B cell (primary cell): ENCODE data around the gene KRTAP10-5. TPM values are rescaled to one million over a fixed set of nuclear protein-coding genes. Genes with fewer than 3 reads are reported as not detected.

Source experiments
- ATAC-seq: fragments of 200-7000 bp; cut with Tn5 transposase; one replicate; pipeline ENCODE4 v1.10.0; 2021; ENCODE audit warnings: low read depth, mild to moderate bottlenecking, moderate number of reproducible peaks, moderate library complexity
- CTCF ChIA-PET: fragments of 350-600 bp; sonication (Branson Sonifier 250); formaldehyde crosslinking; loops from one replicate; lab custom pipeline; 2021; ENCODE audit warnings: antibody characterized with exemption, inconsistent platforms; lab: Charles Lee
- POLR2A ChIA-PET: fragments of 350-600 bp; sonication (Branson Sonifier 250); formaldehyde crosslinking; loops from one replicate; lab custom pipeline; 2021; ENCODE audit warnings: antibody characterized with exemption; lab: Charles Lee
- DNase-seq: peaks from one replicate; pipeline ENCODE4 v3.0.0; 2013
- H2AFZ ChIP-seq: 2 replicates; pipeline ENCODE4 v1.6.1; 2012; ENCODE audit warnings: mild to moderate bottlenecking, low read depth, low read length; ENCODE audit not compliant: insufficient read depth, poor library complexity, severe bottlenecking
- H3K27ac ChIP-seq, 2 donors: 1 replicate in 1 of 2; 2 replicates in 1 of 2; pipeline ENCODE4 v1.5.1; 2012 to 2013; ENCODE audit warnings: low read length in 2 of 2, mild to moderate bottlenecking in 2 of 2, moderate library complexity in 1 of 2
- H3K27me3 ChIP-seq, 4 experiments: fragments of 200-600 bp in 1 of 4; sonication (generic) in 1 of 4; replicated peaks in 1 of 4; 1 replicate in 2 of 4; 2 replicates in 2 of 4; pipeline versions ENCODE4 v1.6.1 to v1.7.0; 2013 to 2016; ENCODE audit warnings: low read length in 3 of 4, mild to moderate bottlenecking in 2 of 4, mixed read lengths in 1 of 4, moderate library complexity in 1 of 4; ENCODE audit not compliant: insufficient read depth in 4 of 4, control insufficient read depth in 3 of 4; ENCODE audit errors: control extremely low read depth in 1 of 4
- H3K36me3 ChIP-seq, 2 experiments: replicated peaks in 1 of 2; 1 replicate in 1 of 2; 2 replicates in 1 of 2; pipeline versions ENCODE4 v1.6.1 to v1.7.1; 2013; ENCODE audit warnings: low read length in 1 of 2; ENCODE audit not compliant: insufficient read depth in 2 of 2, control insufficient read depth in 1 of 2; ENCODE audit errors: control extremely low read depth in 1 of 2, extremely low read depth in 1 of 2
- H3K4me1 ChIP-seq, 2 donors: fragments of 200-600 bp in 1 of 2; sonication (generic) in 1 of 2; 1 replicate in 1 of 2; 2 replicates in 1 of 2; pipeline versions ENCODE4 v1.5.1 to v1.6.1; 2013 to 2017; ENCODE audit warnings: low read length in 2 of 2; ENCODE audit not compliant: control insufficient read depth in 2 of 2, insufficient read depth in 2 of 2
- H3K4me2 ChIP-seq: replicated peaks from 2 replicates; pipeline ENCODE3; 2012; ENCODE audit warnings: mild to moderate bottlenecking, low read depth, low read length; ENCODE audit not compliant: poor library complexity, severe bottlenecking
- H3K4me3 ChIP-seq, 5 experiments: fragments of 200-600 bp in 1 of 5; sonication (generic) in 1 of 5; 1 replicate in 3 of 5; 2 replicates in 2 of 5; pipeline versions ENCODE4 v1.5.1 to v1.7.0; 2011 to 2016; ENCODE audit warnings: low read length in 4 of 5, mild to moderate bottlenecking in 4 of 5, low read depth in 2 of 5, control low read depth in 1 of 5, moderate library complexity in 1 of 5; ENCODE audit not compliant: insufficient read depth in 1 of 5; ENCODE audit errors: control extremely low read depth in 1 of 5, extremely low read depth in 1 of 5
- H3K79me2 ChIP-seq: fragments of 200-600 bp; sonication (generic); one replicate; pipeline ENCODE4 v1.6.0; 2016; ENCODE audit warnings: low read length; ENCODE audit not compliant: control insufficient read depth, insufficient read depth
- H3K9ac ChIP-seq: fragments of 200-600 bp; sonication (generic); 2 replicates; pipeline ENCODE4 v1.6.1; 2017; ENCODE audit warnings: mild to moderate bottlenecking, low read length, moderate library complexity
- H3K9me3 ChIP-seq, 3 donors: one replicate each; pipeline versions ENCODE4 v1.6.1 to v1.7.1; 2013; ENCODE audit warnings: low read length in 2 of 3; ENCODE audit not compliant: control insufficient read depth in 2 of 3, insufficient read depth in 1 of 3; ENCODE audit errors: control extremely low read depth in 1 of 3
- H4K20me1 ChIP-seq: 2 replicates; pipeline ENCODE4 v1.6.0; 2012; ENCODE audit warnings: mild to moderate bottlenecking, low read length; ENCODE audit not compliant: insufficient read depth, control insufficient read depth, poor library complexity, severe bottlenecking
- H3K27ac Mint-ChIP-seq: one replicate; pipeline ENCODE4 v1.8.0; 2021; ENCODE audit warnings: mixed read lengths
- H3K27me3 Mint-ChIP-seq: one replicate; pipeline ENCODE4 v1.8.0; 2021; ENCODE audit warnings: mixed read lengths
- H3K4me1 Mint-ChIP-seq: one replicate; pipeline ENCODE4 v1.8.0; 2021; ENCODE audit warnings: mixed read lengths
- H3K4me3 Mint-ChIP-seq: one replicate; pipeline ENCODE4 v1.8.0; 2021; ENCODE audit warnings: mixed read lengths
- H3K9me3 Mint-ChIP-seq: one replicate; pipeline ENCODE4 v1.8.0; 2022; ENCODE audit warnings: mixed read lengths; ENCODE audit not compliant: insufficient read depth
- EZH2 ChIP-seq: IDR thresholded peaks from 2 replicates; pipeline ENCODE4 v1.6.1; 2012; ENCODE audit warnings: borderline replicate concordance, low read depth, mild to moderate bottlenecking, moderate library complexity, low read length; ENCODE audit not compliant: insufficient read depth, poor library complexity, severe bottlenecking
- WGBS: methylation state at CpG from one replicate; pipeline ENCODE4 v1.1.5; 2013; ENCODE audit warnings: missing lambda C conversion rate; ENCODE audit not compliant: insufficient coverage; 5-methylcytosine and 5-hydroxymethylcytosine counted together
- intact Hi-C: fragments of 100-400 bp; cut with micrococcal nuclease; formaldehyde crosslinking; loops from one replicate; pipeline ENCODE4 v1.10.0; 2022
- polyA plus RNA-seq: library from polyadenylated mRNA; depleted of rRNA; stranded (reverse); fragments of >200 nt; gene quantifications from 2 replicates; pipeline ENCODE4 v1.2.3, GENCODE V29; 2012
- total RNA-seq, 2 donors: library from RNA; stranded (reverse); fragments of 120-200 nt in 1 of 2; gene quantifications; 1 replicate in 1 of 2; 2 replicates in 1 of 2; pipeline versions ENCODE4 v1.2.3 to v1.2.4, GENCODE V29; 2013 to 2022
- TF ChIP-seq, protein P1 (sequence below): fragments of 200-600 bp; IDR thresholded peaks from one replicate; pipeline ENCODE4 v1.8.0; 2022; ENCODE audit warnings: antibody characterized with exemption, mild to moderate bottlenecking

The KRTAP10-5 gene
- total and polyA plus RNA-seq, 2 donors (not counting 1 experiment from before 2014, with no cell fraction given), result not detected

- POLR2A ChIA-PET, result no interaction called here
- H3K4me2 ChIP-seq, result no peak overlapping the region
- no peak overlapping the region for H3K27ac Mint-ChIP-seq
- no peaks in the 10 kb centered on the region for H3K36me3 ChIP-seq
- TF ChIP-seq, protein P1, sequence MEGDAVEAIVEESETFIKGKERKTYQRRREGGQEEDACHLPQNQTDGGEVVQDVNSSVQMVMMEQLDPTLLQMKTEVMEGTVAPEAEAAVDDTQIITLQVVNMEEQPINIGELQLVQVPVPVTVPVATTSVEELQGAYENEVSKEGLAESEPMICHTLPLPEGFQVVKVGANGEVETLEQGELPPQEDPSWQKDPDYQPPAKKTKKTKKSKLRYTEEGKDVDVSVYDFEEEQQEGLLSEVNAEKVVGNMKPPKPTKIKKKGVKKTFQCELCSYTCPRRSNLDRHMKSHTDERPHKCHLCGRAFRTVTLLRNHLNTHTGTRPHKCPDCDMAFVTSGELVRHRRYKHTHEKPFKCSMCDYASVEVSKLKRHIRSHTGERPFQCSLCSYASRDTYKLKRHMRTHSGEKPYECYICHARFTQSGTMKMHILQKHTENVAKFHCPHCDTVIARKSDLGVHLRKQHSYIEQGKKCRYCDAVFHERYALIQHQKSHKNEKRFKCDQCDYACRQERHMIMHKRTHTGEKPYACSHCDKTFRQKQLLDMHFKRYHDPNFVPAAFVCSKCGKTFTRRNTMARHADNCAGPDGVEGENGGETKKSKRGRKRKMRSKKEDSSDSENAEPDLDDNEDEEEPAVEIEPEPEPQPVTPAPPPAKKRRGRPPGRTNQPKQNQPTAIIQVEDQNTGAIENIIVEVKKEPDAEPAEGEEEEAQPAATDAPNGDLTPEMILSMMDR, result no peak
- TF ChIP-seq EZH2, result no peak
- no peak overlapping the region for H3K9ac ChIP-seq
- WGBS, result 86% methylated on average over 17 of the region's 17 CpGs
- peaks cover 0 to 3% (median 1%) of the 10 kb centered on the region in 4 experiments for H3K27me3 ChIP-seq
- H3K4me3 Mint-ChIP-seq, result no peak overlapping the region
- H3K4me1 ChIP-seq, result peaks cover 11 to 13% of the 10 kb centered on the region in 2 donors
- no peaks in the 10 kb centered on the region for H3K79me2 ChIP-seq
- H3K27ac ChIP-seq, result no peak overlapping the region
- H3K27me3 Mint-ChIP-seq, result peaks cover 4% of the 10 kb centered on the region
- DNase-seq, result no peak
- peaks cover 14% of the 10 kb centered on the region for H3K4me1 Mint-ChIP-seq
- no peak for ATAC-seq
- no peaks in the 10 kb centered on the region for H4K20me1 ChIP-seq
- CTCF ChIA-PET, result no interaction called here
- H3K9me3 ChIP-seq, result peaks cover 0 to 36% (median 9%) of the 10 kb centered on the region in 3 donors
- H3K4me3 ChIP-seq, result no peak overlapping the region
- intact Hi-C loops, result no loop called here
- peaks cover 18% of the 10 kb centered on the region for H3K9me3 Mint-ChIP-seq
- no peak overlapping the region for H2AFZ ChIP-seq
Measured at GRCh38 chr21:44615911-44616590, 35.6 kb upstream of the KRTAP10-5 start.

DNA sequence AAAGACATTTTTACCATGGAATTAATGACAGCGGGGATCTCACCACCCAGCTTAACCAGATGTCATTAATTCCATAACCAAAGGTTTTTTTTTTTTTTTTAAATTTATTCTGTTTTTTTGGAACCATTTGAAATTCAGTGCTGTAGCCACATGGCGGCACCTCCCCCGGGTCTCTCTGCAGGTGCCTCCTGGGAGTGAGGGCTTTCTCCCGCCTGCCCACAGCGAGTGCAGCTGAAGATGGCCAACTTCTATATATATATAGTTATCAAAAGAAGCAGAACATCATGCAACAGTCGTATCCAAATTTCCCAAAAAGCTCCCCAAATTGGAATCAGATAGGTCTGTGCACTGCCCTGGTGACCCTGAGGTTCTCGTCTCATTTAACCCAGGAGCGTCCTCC is 35.1 kb upstream of the KRTAP10-5 start:
- POLR2A ChIA-PET, result no interaction called here
- intact Hi-C loops, result no loop called here
- 82% methylated on average over 3 of the region's 8 CpGs for WGBS

More for the DNA sequence above, 35.1 kb upstream of the KRTAP10-5 start:
- Histone ChIP-seq H2AFZ (no peak overlapping the region), H3K4me1 (peaks cover 11 to 13% of the 10 kb centered on the region in 2 donors), H3K9me3 (peaks cover 0 to 39% (median 12%) of the 10 kb centered on the region in 3 donors), H3K4me2 (no peak overlapping the region), H3K4me3 (no peak overlapping the region), H3K27me3 (peaks cover 0 to 3% (median 1%) of the 10 kb centered on the region in 4 experiments), H4K20me1 (no peaks in the 10 kb centered on the region), H3K9ac (no peak overlapping the region), H3K36me3 (no peaks in the 10 kb centered on the region), H3K27ac (no peak overlapping the region), H3K79me2 (no peaks in the 10 kb centered on the region)
- CTCF ChIA-PET, result interaction anchor here (0.6 kb wide), 1 partner anchor 479 kb away, joined by 3 read pairs; no protein-coding TSS in a partner anchor
- peaks cover 4% of the 10 kb centered on the region for H3K27me3 Mint-ChIP-seq
- H3K4me1 Mint-ChIP-seq, result peaks cover 14% of the 10 kb centered on the region
- no peak overlapping the region for H3K27ac Mint-ChIP-seq
- ATAC-seq, result no peak
- TF ChIP-seq EZH2, result no peak
- TF ChIP-seq, protein P1, result no peak
- no peak overlapping the region for H3K4me3 Mint-ChIP-seq
- peaks cover 14% of the 10 kb centered on the region for H3K9me3 Mint-ChIP-seq
- no peak for DNase-seq
